Mesodermal cell (in vitro differentiated cells): Measurements from ENCODE around the gene CD9.

Source experiments
- H3K27ac ChIP-seq: 2 replicates; pipeline ENCODE4 v1.7.0; 2013; ENCODE audit warnings: mild to moderate bottlenecking, low read depth, low read length, moderate library complexity; ENCODE audit not compliant: severe bottlenecking
- H3K36me3 ChIP-seq: 2 replicates; pipeline ENCODE4 v1.7.1; 2013; ENCODE audit warnings: mild to moderate bottlenecking, low read length, moderate library complexity; ENCODE audit not compliant: control insufficient read depth, insufficient read depth
- H3K4me1 ChIP-seq: one replicate; pipeline ENCODE4 v1.7.1; 2013; ENCODE audit warnings: mild to moderate bottlenecking, low read length; ENCODE audit not compliant: insufficient read depth, control insufficient read depth, poor library complexity, severe bottlenecking
- H3K4me3 ChIP-seq: 2 replicates; pipeline ENCODE4 v1.7.0; 2013; ENCODE audit warnings: low read length, control low read depth, mild to moderate bottlenecking; ENCODE audit not compliant: insufficient read depth, poor library complexity, severe bottlenecking; ENCODE audit errors: extremely low read depth
- H3K9me3 ChIP-seq: 2 replicates; pipeline ENCODE4 v1.7.1; 2013; ENCODE audit warnings: mild to moderate bottlenecking, low read length, moderate library complexity; ENCODE audit not compliant: control insufficient read depth
- WGBS, 2 experiments: methylation state at CpG; one replicate each; pipeline ENCODE4 v1.1.5; 2013; ENCODE audit warnings: missing lambda C conversion rate in 2 of 2; ENCODE audit not compliant: insufficient coverage in 2 of 2; 5-methylcytosine and 5-hydroxymethylcytosine counted together

The CD9 gene

GRCh38 chr12:6192604-6193380 lies 7.4 kb upstream of the CD9 start:
- Histone ChIP-seq H3K9me3 (no peaks in the 10 kb centered on the region), H3K36me3 (no peaks in the 10 kb centered on the region), H3K4me1 (peaks cover 20% of the 10 kb centered on the region), H3K4me3 (no peak overlapping the region), H3K27ac (no peak overlapping the region)
- 87 to 96% methylated on average over 9 to 10 of the region's 13 CpGs for WGBS, 2 experiments

GRCh38 chr12:6193853-6194815 lies 6.1 kb upstream of the CD9 start:
- Histone ChIP-seq H3K4me3 (no peak overlapping the region), H3K9me3 (no peaks in the 10 kb centered on the region), H3K36me3 (no peaks in the 10 kb centered on the region), H3K4me1 (peaks cover 20% of the 10 kb centered on the region), H3K27ac (no peak overlapping the region)
- 67 to 94% methylated on average over 7 to 11 of the region's 19 CpGs for WGBS, 2 experiments

- Histone ChIP-seq H3K27ac (peak overlapping the region; percentile 47), H3K4me3 (no peak overlapping the region), H3K4me1 (peaks cover 31% of the 10 kb centered on the region), H3K9me3 (no peaks in the 10 kb centered on the region), H3K36me3 (no peaks in the 10 kb centered on the region)
- WGBS, 2 experiments: 29 to 50% methylated on average over 7 to 9 of the region's 10 CpGs
These were observed 4.3 kb upstream of the CD9 start for GRCh38 chr12:6195665-6196535.

GRCh38 chr12:6198051-6198450 lies 2.1 kb upstream of the CD9 start:
- 43 to 47% methylated on average over 7 of the region's 7 CpGs for WGBS, 2 experiments
- Histone ChIP-seq H3K4me3 (no peak overlapping the region), H3K4me1 (peaks cover 41% of the 10 kb centered on the region), H3K36me3 (peaks cover 3% of the 10 kb centered on the region), H3K9me3 (no peaks in the 10 kb centered on the region), H3K27ac (no peak overlapping the region)

GRCh38 chr12:6198556-6198955 lies 1.6 kb upstream of the CD9 start:
- Histone ChIP-seq H3K4me1 (peaks cover 37% of the 10 kb centered on the region), H3K9me3 (no peaks in the 10 kb centered on the region), H3K4me3 (no peak overlapping the region), H3K36me3 (peaks cover 3% of the 10 kb centered on the region), H3K27ac (no peak overlapping the region)
- WGBS, 2 experiments: 82 to 92% methylated on average over 5 to 6 of the region's 6 CpGs

- no peak overlapping the region for H3K4me3 ChIP-seq
- no peak overlapping the region for H3K27ac ChIP-seq
- no peaks in the 10 kb centered on the region for H3K9me3 ChIP-seq
- peaks cover 3% of the 10 kb centered on the region for H3K36me3 ChIP-seq
- whole genome bisulfite sequencing, 2 experiments: 20 to 27% methylated on average over 7 to 8 of the region's 10 CpGs
- peaks cover 33% of the 10 kb centered on the region for H3K4me1 ChIP-seq
These were observed 1.1 kb upstream of the CD9 start for GRCh38 chr12:6198985-6199530.

GRCh38 chr12:6199531-6200255 lies 507 bp upstream of the CD9 start:
- Histone ChIP-seq H3K36me3 (peaks cover 3% of the 10 kb centered on the region), H3K4me3 (peak overlapping the region; percentile 26), H3K4me1 (peaks cover 34% of the 10 kb centered on the region), H3K9me3 (no peaks in the 10 kb centered on the region), H3K27ac (no peak overlapping the region)
- 0 to 4% methylated on average over 18 to 21 of the region's 42 CpGs for WGBS, 2 experiments

- H3K9me3 ChIP-seq: no peaks in the 10 kb centered on the region
- H3K4me1 ChIP-seq: peaks cover 41% of the 10 kb centered on the region
- peak overlapping the region; percentile 65 for H3K4me3 ChIP-seq
- peaks cover 3% of the 10 kb centered on the region for H3K36me3 ChIP-seq
- WGBS, 2 experiments: 2 to 3% methylated on average over 6 to 8 of the region's 15 CpGs
- no peak overlapping the region for H3K27ac ChIP-seq
These were observed 1.0 kb downstream of the CD9 start for GRCh38 chr12:6201213-6201608.

- Histone ChIP-seq H3K36me3 (peaks cover 3% of the 10 kb centered on the region), H3K4me3 (peak overlapping the region; percentile 65), H3K27ac (no peak overlapping the region), H3K9me3 (no peaks in the 10 kb centered on the region), H3K4me1 (peaks cover 41% of the 10 kb centered on the region)
- 87 to 91% methylated on average over 3 of the region's 3 CpGs for WGBS, 2 experiments
These were observed 1.6 kb downstream of the CD9 start for GRCh38 chr12:6201826-6202225.
